GM10248 (cell line): ENCODE measurements around the gene NALCN.
A peak's percentile ranks its signal among the peaks of the same experiment; 100 is the strongest.

Experiments used
- CTCF ChIA-PET: fragments of 300-600 bp; sonication (Branson Sonifier 250); formaldehyde crosslinking; extraction: SDS; loops from one replicate; lab custom pipeline; 2021; ENCODE audit warnings: antibody characterized with exemption; lab: Yijun Ruan, JAX
- POLR2A ChIA-PET: fragments of 350-650 bp; sonication (Branson Sonifier 250); formaldehyde crosslinking; extraction: SDS; loops from one replicate; lab custom pipeline; 2020; ENCODE audit warnings: antibody characterized with exemption; lab: Yijun Ruan, JAX
- DNase-seq: peaks from one replicate; pipeline ENCODE4 v3.0.0; 2012; ENCODE audit errors: extremely low spot score
- CTCF ChIP-seq: IDR thresholded peaks from 2 replicates; pipeline ENCODE4 v1.5.1; 2012; ENCODE audit warnings: mild to moderate bottlenecking, low read depth; ENCODE audit errors: extremely low read depth, missing control alignments, control extremely low read depth

Gene NALCN

DNA sequence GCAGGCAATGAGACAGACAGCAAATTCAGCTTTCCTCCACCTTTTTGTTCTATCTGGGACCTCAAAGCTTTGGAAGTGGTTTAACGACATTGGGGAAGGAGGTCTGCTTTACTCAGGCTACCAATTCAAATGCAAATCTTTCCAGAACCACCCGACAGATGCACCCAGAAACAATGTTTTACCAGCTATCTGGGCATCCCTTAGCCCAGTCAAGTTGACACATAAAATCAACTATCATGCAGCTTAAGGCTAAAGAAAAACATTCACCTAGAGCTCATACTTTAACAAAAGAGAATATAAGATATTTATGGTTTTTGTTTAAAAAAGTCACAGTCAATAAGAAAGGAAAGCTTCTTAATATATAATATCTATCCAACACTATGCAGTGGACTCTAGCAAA lies 246.0 kb downstream of the NALCN start:
- CTCF ChIA-PET = interaction anchor here (1.0 to 1.9 kb wide), 4 partner anchors 8 to 43 kb away, joined by 3 to 7 read pairs (median 6); no protein-coding TSS in a partner anchor
- POLR2A ChIA-PET = no interaction called here
- TF ChIP-seq CTCF = no peak
- no peak for DNase-seq

DNA sequence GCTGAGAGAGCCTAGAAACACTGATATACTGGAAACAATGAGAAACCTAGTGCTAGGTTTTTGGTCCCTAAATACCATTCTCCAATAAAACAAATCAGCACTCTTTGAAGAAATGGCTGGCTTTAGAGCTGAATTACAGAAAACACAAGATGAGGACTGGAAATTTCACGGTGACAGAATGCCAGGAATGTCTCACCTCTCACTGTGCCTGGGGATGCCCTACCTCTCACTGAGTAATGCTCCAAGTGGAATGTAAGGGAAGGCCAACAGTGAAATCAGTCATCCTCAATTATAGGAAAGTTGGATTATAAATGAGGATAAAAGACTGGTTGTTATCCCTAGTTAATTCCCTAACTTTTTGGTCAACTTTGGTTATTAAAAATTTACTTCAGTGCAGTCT lies 259.0 kb downstream of the NALCN start:
- POLR2A ChIA-PET = no interaction called here
- DNase-seq = no peak
- CTCF ChIA-PET = interaction anchor here (1.2 to 4.2 kb wide), 4 partner anchors 9 to 30 kb away, joined by 4 to 32 read pairs (median 7); no protein-coding TSS in a partner anchor
- no peak for TF ChIP-seq CTCF

DNA sequence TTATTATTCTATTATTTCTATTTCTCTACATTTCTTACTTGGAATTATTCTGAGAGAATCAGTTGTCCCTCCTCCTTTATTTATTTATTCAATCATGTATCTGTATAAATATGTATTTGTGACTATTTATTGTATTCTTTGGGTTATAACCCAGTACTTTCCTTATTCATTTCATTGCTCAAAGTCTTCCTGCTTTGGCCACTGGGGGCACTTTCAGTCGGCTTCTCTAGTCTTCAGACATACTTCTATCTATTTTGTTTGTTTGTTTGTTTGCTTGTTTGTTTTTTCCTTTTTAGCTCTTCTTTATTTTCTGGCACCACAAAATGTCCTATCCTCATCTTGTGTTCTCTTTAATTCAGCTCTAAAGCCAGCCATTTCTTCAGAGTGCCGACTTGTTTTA lies 260.4 kb downstream of the NALCN start:
- POLR2A ChIA-PET = no interaction called here
- CTCF ChIA-PET = interaction anchor here (1.0 to 4.2 kb wide), 3 partner anchors 11 to 30 kb away, joined by 3 to 32 read pairs (median 4); no protein-coding TSS in a partner anchor
- no peak for DNase-seq
- peak; percentile 15 for TF ChIP-seq CTCF

DNA sequence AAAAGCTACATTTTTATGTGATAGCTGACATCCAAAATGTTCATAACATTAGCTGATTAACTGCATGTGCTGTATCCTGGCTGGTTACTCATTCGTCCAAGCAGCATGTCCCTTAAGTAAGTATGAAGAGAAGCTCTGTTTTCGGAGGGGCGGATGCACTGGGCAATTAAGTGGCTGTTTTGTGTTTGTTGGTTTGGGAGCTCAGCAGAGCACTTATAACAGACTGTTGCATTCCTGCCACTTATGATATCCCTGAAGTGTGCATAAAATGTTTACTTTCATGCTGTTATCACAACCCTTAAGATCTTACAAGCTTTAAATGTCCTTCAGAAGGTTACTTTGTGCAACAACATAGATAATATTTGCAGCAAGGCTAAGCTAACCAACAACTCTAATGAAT lies 264.1 kb downstream of the NALCN start:
- ChIA-PET POLR2A (no interaction called here), CTCF (no interaction called here)
- DNase-seq = no peak
- no peak for TF ChIP-seq CTCF

- ChIA-PET CTCF (interaction anchor here (2.0 kb wide), 1 partner anchor 11 kb away, joined by 5 read pairs; no protein-coding TSS in a partner anchor), POLR2A (no interaction called here)
- DNase-seq = no peak
- TF ChIP-seq CTCF = no peak
Measured at GRCh38 chr13:101150998-101151397, 265.3 kb downstream of the NALCN start.

DNA sequence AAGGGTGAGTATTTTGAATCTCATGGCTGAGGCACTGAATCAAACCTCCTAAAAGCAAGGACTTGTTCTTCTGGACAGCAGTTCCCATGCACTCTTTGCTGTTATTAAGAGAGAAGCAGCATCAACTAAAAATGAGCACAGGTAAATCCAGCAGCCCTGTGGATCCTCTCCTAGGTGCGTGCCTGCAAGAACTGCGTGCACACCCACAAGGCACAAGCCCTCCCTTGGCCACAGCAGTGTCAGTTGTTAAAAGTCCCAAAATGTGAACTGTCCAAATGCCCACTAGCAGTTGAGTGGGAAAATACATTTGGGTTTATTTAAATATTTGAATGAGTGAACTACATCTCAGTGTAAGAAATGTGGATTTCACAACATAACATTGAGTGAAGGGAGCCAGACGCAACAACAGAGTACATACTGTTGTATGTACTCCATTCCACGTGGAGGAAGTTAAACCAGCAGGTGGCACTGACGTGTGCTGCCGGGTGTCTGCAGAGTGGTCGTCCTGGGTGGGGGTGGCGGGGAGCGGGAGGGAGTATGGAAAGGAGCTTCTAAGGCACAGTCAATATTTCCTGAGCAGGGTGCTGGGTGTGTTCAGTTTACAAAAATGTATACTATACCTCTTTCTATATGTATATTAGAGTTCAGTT lies 266.4 kb downstream of the NALCN start:
- no peak for TF ChIP-seq CTCF
- no peak for DNase-seq
- ChIA-PET CTCF (interaction anchor here (2.0 kb wide), 1 partner anchor 12 kb away, joined by 5 read pairs; no protein-coding TSS in a partner anchor), POLR2A (no interaction called here)
